ENCODE results near the gene LRBA. TPM values are rescaled to one million over a fixed set of nuclear protein-coding genes. Genes with fewer than 3 reads are reported as not detected.

Gene LRBA
- polyA plus RNA-seq, 1 of the 3 experiments (the other 2 are of a cell fraction) = 11.4 TPM

GRCh38 chr4:150973626-150974251 is 41.3 kb downstream of the LRBA start:
- CTCF ChIA-PET = no interaction called here
- no peaks in the 10 kb centered on the region for H3K9me3 ChIP-seq
- 0 out of 2 replicates have a peak, but pooled peaks cover 3% of the 10 kb centered on the region for H3K79me2 ChIP-seq (ENCODE audit: insufficient read depth)
- H3K9ac ChIP-seq = no peak overlapping the region
- H3K4me2 ChIP-seq = no peak overlapping the region
- H4K20me1 ChIP-seq (ENCODE audit: insufficient read depth) = no peaks in the 10 kb centered on the region
- no peak for DNase-seq
- peaks cover 0 to 6% of the 10 kb centered on the region in 2 experiments; a peak in 2 of 4 replicates for H3K4me1 ChIP-seq (ENCODE audit: control insufficient read depth in 1 of 2, insufficient read depth in 2 of 2, low read depth in 1 of 2, low read length in 1 of 2)
- no peaks in the 10 kb centered on the region for H3K27me3 ChIP-seq (ENCODE audit: insufficient read depth)
- 96% methylated on average over 6 of the region's 6 CpGs for WGBS (ENCODE audit: low lambda C conversion rate)
- no peaks in the 10 kb centered on the region for H3F3A ChIP-seq (replicated peaks; ENCODE audit: insufficient read depth)
- H3K27ac ChIP-seq (ENCODE audit: low read depth in 2 of 2, low read length in 1 of 2) = no peak overlapping the region
- TF ChIP-seq EZH2phosphoT487 (IDR thresholded peaks at IDR 0.05; ENCODE audit: borderline replicate concordance, low read depth) = no peak
- TF ChIP-seq, protein P1, sequence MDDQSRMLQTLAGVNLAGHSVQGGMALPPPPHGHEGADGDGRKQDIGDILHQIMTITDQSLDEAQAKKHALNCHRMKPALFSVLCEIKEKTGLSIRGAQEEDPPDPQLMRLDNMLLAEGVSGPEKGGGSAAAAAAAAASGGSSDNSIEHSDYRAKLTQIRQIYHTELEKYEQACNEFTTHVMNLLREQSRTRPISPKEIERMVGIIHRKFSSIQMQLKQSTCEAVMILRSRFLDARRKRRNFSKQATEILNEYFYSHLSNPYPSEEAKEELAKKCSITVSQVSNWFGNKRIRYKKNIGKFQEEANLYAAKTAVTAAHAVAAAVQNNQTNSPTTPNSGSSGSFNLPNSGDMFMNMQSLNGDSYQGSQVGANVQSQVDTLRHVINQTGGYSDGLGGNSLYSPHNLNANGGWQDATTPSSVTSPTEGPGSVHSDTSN (IDR thresholded peaks at IDR 0.05) = no peak
- TF ChIP-seq USF1 (IDR thresholded peaks at IDR 0.05; ENCODE audit: borderline replicate concordance, low read depth) = no peak
- no peak for TF ChIP-seq SMC3 (IDR thresholded peaks at IDR 0.05; ENCODE audit: low read depth, low read length)
- TF ChIP-seq FOXJ3 (CRISPR knock-in tag; IDR thresholded peaks at IDR 0.05) = no peak
- no peak for TF ChIP-seq TAF1 (IDR thresholded peaks at IDR 0.05; ENCODE audit: borderline replicate concordance, low read depth, low read length)
- TF ChIP-seq NRF1 (IDR thresholded peaks at IDR 0.05; ENCODE audit: low read depth, low read length) = no peak
- no peak for TF ChIP-seq POLR2AphosphoS5 (IDR thresholded peaks at IDR 0.05; ENCODE audit: low read depth, low read length)
- TF ChIP-seq YY1 (IDR thresholded peaks at IDR 0.05; ENCODE audit: low read depth) = no peak
- TF ChIP-seq MAX (IDR thresholded peaks at IDR 0.05; ENCODE audit: low read depth) = no peak
- no peak for TF ChIP-seq TEAD4 (IDR thresholded peaks at IDR 0.05; ENCODE audit: borderline replicate concordance, insufficient read depth)
- no peak for TF ChIP-seq FOSL2 (IDR thresholded peaks at IDR 0.05; ENCODE audit: borderline replicate concordance, low read depth)
- POLR2A ChIA-PET = no interaction called here
- H3K9me2 ChIP-seq = no peaks in the 10 kb centered on the region
- H3K36me3 ChIP-seq (replicated peaks in 1 of 2; ENCODE audit: control insufficient read depth in 1 of 2, insufficient read depth in 2 of 2, low read length in 1 of 2) = no peaks in the 10 kb centered on the region
- no peak overlapping the region for H2AFZ ChIP-seq (ENCODE audit: low read depth)
- no peak overlapping the region for H3K4me3 ChIP-seq (ENCODE audit: low read depth in 2 of 2, low read length in 1 of 2)

GRCh38 chr4:150972592-150972991 is 42.5 kb downstream of the LRBA start:
- Histone ChIP-seq H3K36me3 (replicated peaks in 1 of 2; ENCODE audit: control insufficient read depth in 1 of 2, insufficient read depth in 2 of 2, low read length in 1 of 2) (no peaks in the 10 kb centered on the region), H3K4me2 (no peak overlapping the region), H3K9me3 (no peaks in the 10 kb centered on the region), H3K79me2 (ENCODE audit: insufficient read depth) (0 out of 2 replicates have a peak, but pooled peaks cover 3% of the 10 kb centered on the region), H3F3A (replicated peaks; ENCODE audit: insufficient read depth) (no peaks in the 10 kb centered on the region), H3K4me1 (ENCODE audit: control insufficient read depth in 1 of 2, insufficient read depth in 2 of 2, low read depth in 1 of 2, low read length in 1 of 2) (peaks cover 0 to 6% of the 10 kb centered on the region in 2 experiments; a peak in 2 of 4 replicates), H4K20me1 (ENCODE audit: insufficient read depth) (no peaks in the 10 kb centered on the region), H3K4me3 (ENCODE audit: low read depth in 2 of 2, low read length in 1 of 2) (no peak overlapping the region), H3K9ac (no peak overlapping the region), H3K27ac (ENCODE audit: low read depth in 2 of 2, low read length in 1 of 2) (no peak overlapping the region), H3K27me3 (ENCODE audit: insufficient read depth) (no peaks in the 10 kb centered on the region), H2AFZ (ENCODE audit: low read depth) (no peak overlapping the region), H3K9me2 (no peaks in the 10 kb centered on the region)
- TF ChIP-seq JUND (IDR thresholded peaks at IDR 0.05) (no peak), TCF12 (IDR thresholded peaks at IDR 0.05) (no peak), POLR2AphosphoS5 (IDR thresholded peaks at IDR 0.05; ENCODE audit: low read depth, low read length) (no peak)
- TF ChIP-seq, protein P2, sequence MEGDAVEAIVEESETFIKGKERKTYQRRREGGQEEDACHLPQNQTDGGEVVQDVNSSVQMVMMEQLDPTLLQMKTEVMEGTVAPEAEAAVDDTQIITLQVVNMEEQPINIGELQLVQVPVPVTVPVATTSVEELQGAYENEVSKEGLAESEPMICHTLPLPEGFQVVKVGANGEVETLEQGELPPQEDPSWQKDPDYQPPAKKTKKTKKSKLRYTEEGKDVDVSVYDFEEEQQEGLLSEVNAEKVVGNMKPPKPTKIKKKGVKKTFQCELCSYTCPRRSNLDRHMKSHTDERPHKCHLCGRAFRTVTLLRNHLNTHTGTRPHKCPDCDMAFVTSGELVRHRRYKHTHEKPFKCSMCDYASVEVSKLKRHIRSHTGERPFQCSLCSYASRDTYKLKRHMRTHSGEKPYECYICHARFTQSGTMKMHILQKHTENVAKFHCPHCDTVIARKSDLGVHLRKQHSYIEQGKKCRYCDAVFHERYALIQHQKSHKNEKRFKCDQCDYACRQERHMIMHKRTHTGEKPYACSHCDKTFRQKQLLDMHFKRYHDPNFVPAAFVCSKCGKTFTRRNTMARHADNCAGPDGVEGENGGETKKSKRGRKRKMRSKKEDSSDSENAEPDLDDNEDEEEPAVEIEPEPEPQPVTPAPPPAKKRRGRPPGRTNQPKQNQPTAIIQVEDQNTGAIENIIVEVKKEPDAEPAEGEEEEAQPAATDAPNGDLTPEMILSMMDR (IDR thresholded peaks at IDR 0.05) = no peak
- TF ChIP-seq, protein P3, sequence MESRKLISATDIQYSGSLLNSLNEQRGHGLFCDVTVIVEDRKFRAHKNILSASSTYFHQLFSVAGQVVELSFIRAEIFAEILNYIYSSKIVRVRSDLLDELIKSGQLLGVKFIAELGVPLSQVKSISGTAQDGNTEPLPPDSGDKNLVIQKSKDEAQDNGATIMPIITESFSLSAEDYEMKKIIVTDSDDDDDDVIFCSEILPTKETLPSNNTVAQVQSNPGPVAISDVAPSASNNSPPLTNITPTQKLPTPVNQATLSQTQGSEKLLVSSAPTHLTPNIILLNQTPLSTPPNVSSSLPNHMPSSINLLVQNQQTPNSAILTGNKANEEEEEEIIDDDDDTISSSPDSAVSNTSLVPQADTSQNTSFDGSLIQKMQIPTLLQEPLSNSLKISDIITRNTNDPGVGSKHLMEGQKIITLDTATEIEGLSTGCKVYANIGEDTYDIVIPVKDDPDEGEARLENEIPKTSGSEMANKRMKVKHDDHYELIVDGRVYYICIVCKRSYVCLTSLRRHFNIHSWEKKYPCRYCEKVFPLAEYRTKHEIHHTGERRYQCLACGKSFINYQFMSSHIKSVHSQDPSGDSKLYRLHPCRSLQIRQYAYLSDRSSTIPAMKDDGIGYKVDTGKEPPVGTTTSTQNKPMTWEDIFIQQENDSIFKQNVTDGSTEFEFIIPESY (IDR thresholded peaks at IDR 0.05; ENCODE audit: borderline replicate concordance, low read depth) = no peak
- ChIA-PET POLR2A (no interaction called here), CTCF (interaction anchor here (1.1 to 1.4 kb wide), 2 partner anchors 34 to 35 kb away, joined by 3 to 4 read pairs; no protein-coding TSS in a partner anchor)
- WGBS (ENCODE audit: low lambda C conversion rate) = 27% methylated on average over 1 of the region's 1 CpG
- DNase-seq = no peak

Measured in SK-N-SH (cell line).